ENCODE measurements around the gene SCLT1. TPM values are rescaled to one million over a fixed set of nuclear protein-coding genes. Genes with fewer than 3 reads are reported as not detected.

Gene SCLT1
- total RNA-seq, 1 experiment from 2014 or later = 15.9 TPM

DNA sequence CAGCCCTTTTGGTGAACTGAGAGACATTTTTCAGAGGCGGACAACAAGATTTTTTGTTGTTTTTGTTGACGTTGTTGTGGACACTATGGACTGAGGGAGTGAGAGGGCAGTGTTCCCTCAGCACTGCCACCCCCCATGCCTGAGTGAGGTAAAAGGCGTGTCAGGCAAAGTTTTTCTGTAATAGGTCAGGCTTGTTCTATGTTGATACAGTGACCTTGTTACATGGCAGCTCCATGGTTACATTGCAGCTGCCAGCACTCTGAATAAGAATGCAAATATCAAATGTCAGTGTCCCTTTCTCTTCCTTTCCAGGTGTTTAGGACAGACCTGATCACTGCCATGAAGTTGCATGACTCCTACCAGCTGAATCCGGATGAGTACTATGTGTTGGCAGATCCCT is 247.3 kb downstream of the SCLT1 start:
- H3K27me3 ChIP-seq (ENCODE audit: insufficient read depth, low read depth) = no peaks in the 10 kb centered on the region
- no peaks in the 10 kb centered on the region; the same call in 1 of the 2 replicates for H4K20me1 ChIP-seq (ENCODE audit: insufficient read depth)
- no peak overlapping the region for H2AFZ ChIP-seq
- no peaks in the 10 kb centered on the region for H3K9me2 ChIP-seq (ENCODE audit: insufficient read depth)
- intact Hi-C loops (cut with micrococcal nuclease; ENCODE audit: unreplicated experiment) = no loop called here
- no peaks in the 10 kb centered on the region for H3K36me3 ChIP-seq (ENCODE audit: low read depth)
- no peak overlapping the region for H3K27ac ChIP-seq
- H3K4me3 ChIP-seq = no peak overlapping the region
- CTCF ChIA-PET = no interaction called here
- no peak for DNase-seq
- TF ChIP-seq EZH2 (IDR thresholded peaks at IDR 0.05; ENCODE audit: low read depth) = no peak
- TF ChIP-seq, protein P1, sequence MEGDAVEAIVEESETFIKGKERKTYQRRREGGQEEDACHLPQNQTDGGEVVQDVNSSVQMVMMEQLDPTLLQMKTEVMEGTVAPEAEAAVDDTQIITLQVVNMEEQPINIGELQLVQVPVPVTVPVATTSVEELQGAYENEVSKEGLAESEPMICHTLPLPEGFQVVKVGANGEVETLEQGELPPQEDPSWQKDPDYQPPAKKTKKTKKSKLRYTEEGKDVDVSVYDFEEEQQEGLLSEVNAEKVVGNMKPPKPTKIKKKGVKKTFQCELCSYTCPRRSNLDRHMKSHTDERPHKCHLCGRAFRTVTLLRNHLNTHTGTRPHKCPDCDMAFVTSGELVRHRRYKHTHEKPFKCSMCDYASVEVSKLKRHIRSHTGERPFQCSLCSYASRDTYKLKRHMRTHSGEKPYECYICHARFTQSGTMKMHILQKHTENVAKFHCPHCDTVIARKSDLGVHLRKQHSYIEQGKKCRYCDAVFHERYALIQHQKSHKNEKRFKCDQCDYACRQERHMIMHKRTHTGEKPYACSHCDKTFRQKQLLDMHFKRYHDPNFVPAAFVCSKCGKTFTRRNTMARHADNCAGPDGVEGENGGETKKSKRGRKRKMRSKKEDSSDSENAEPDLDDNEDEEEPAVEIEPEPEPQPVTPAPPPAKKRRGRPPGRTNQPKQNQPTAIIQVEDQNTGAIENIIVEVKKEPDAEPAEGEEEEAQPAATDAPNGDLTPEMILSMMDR (conservative IDR thresholded peaks at IDR 0.05) = no peak
- H3F3A ChIP-seq (ENCODE audit: insufficient read depth, low read depth) = no peaks in the 10 kb centered on the region
- BruUV-seq (replicated peaks) = no TSS peak
- POLR2A ChIA-PET (ENCODE audit: unreplicated experiment) = no interaction called here
- H3K79me2 ChIP-seq (ENCODE audit: low read depth) = no peaks in the 10 kb centered on the region
- no peaks in the 10 kb centered on the region for H3K4me1 ChIP-seq (replicated peaks; ENCODE audit: insufficient read depth)
- H3K9me3 ChIP-seq (ENCODE audit: insufficient read depth, low read depth) = no peaks in the 10 kb centered on the region
- no peak overlapping the region for H3K4me2 ChIP-seq

GRCh38 chr4:128844931-128845330 is 248.4 kb downstream of the SCLT1 start:
- Histone ChIP-seq H3F3A (ENCODE audit: insufficient read depth, low read depth) (no peaks in the 10 kb centered on the region), H3K27ac (no peak overlapping the region), H3K9me3 (ENCODE audit: insufficient read depth, low read depth) (no peaks in the 10 kb centered on the region), H3K36me3 (ENCODE audit: low read depth) (no peaks in the 10 kb centered on the region), H3K4me1 (replicated peaks; ENCODE audit: insufficient read depth) (no peaks in the 10 kb centered on the region), H3K4me3 (no peak overlapping the region), H2AFZ (no peak overlapping the region), H3K79me2 (ENCODE audit: low read depth) (peaks cover 6% of the 10 kb centered on the region; the same call in 1 of the 2 replicates), H4K20me1 (ENCODE audit: insufficient read depth) (no peaks in the 10 kb centered on the region; the same call in 1 of the 2 replicates), H3K27me3 (ENCODE audit: insufficient read depth, low read depth) (no peaks in the 10 kb centered on the region), H3K4me2 (no peak overlapping the region), H3K9me2 (ENCODE audit: insufficient read depth) (no peaks in the 10 kb centered on the region)
- no TSS peak for BruUV-seq (replicated peaks)
- ChIA-PET CTCF (no interaction called here), POLR2A (ENCODE audit: unreplicated experiment) (no interaction called here)
- no peak for TF ChIP-seq EZH2 (IDR thresholded peaks at IDR 0.05; ENCODE audit: low read depth)
- TF ChIP-seq, protein P1 (conservative IDR thresholded peaks at IDR 0.05) = no peak
- intact Hi-C loops (cut with micrococcal nuclease; ENCODE audit: unreplicated experiment) = no loop called here
- no peak for DNase-seq

GRCh38 chr4:128841402-128841801 is 251.9 kb downstream of the SCLT1 start:
- no peaks in the 10 kb centered on the region for H3F3A ChIP-seq (ENCODE audit: insufficient read depth, low read depth)
- intact Hi-C loops (cut with micrococcal nuclease; ENCODE audit: unreplicated experiment) = no loop called here
- no peaks in the 10 kb centered on the region for H3K9me3 ChIP-seq (ENCODE audit: insufficient read depth, low read depth)
- no peaks in the 10 kb centered on the region for H3K27me3 ChIP-seq (ENCODE audit: insufficient read depth, low read depth)
- no TSS peak for BruUV-seq (replicated peaks)
- ChIA-PET POLR2A (ENCODE audit: unreplicated experiment) (interaction anchor here (0.5 to 0.6 kb wide), 2 partner anchors 935 to 951 kb away, joined by 3 to 6 read pairs; no protein-coding TSS in a partner anchor), CTCF (interaction anchor here (0.8 kb wide), 1 partner anchor 520 kb away, joined by 4 read pairs; no protein-coding TSS in a partner anchor)
- peaks cover 21% of the 10 kb centered on the region for H3K79me2 ChIP-seq (ENCODE audit: low read depth)
- H3K4me2 ChIP-seq = no peak overlapping the region
- no peak for DNase-seq
- peaks cover 4% of the 10 kb centered on the region for H4K20me1 ChIP-seq (ENCODE audit: insufficient read depth)
- H3K9me2 ChIP-seq (ENCODE audit: insufficient read depth) = no peaks in the 10 kb centered on the region
- TF ChIP-seq EZH2 (IDR thresholded peaks at IDR 0.05; ENCODE audit: low read depth) = no peak
- TF ChIP-seq, protein P1 (conservative IDR thresholded peaks at IDR 0.05) = no peak
- no peaks in the 10 kb centered on the region for H3K4me1 ChIP-seq (replicated peaks; ENCODE audit: insufficient read depth)
- H3K4me3 ChIP-seq = no peak overlapping the region
- H3K27ac ChIP-seq = no peak overlapping the region
- no peak overlapping the region for H2AFZ ChIP-seq
- no peaks in the 10 kb centered on the region for H3K36me3 ChIP-seq (ENCODE audit: low read depth)

Measured in PC-9 (cell line).